Loucy (cell line): ENCODE measurements around the gene TP53TG5.
A peak's percentile ranks its signal among the peaks of the same experiment; 100 is the strongest.

Experiments used
- H2AFZ ChIP-seq: fragments of 200-600 bp; sonication (generic); 2 replicates; pipeline ENCODE4 v1.6.0; 2016; ENCODE audit warnings: antibody characterized with exemption, mild to moderate bottlenecking, low read length, moderate library complexity
- H3F3A ChIP-seq: fragments of 200-600 bp; 2 replicates; pipeline ENCODE4 v1.6.0; 2016; ENCODE audit warnings: antibody characterized with exemption, low read depth, mild to moderate bottlenecking
- H3K27me3 ChIP-seq: fragments of 200-600 bp; sonication (generic); 2 replicates; pipeline ENCODE4 v1.6.1; 2014; ENCODE audit warnings: low read length, mild to moderate bottlenecking; ENCODE audit not compliant: insufficient read depth, poor library complexity, severe bottlenecking
- H3K36me3 ChIP-seq: fragments of 200-600 bp; sonication (generic); 2 replicates; pipeline ENCODE4 v1.6.1; 2016; ENCODE audit warnings: low read length; ENCODE audit not compliant: insufficient read depth
- H3K4me1 ChIP-seq: fragments of 200-600 bp; sonication (generic); 2 replicates; pipeline ENCODE4 v1.5.1; 2014; ENCODE audit warnings: low read length, mild to moderate bottlenecking; ENCODE audit not compliant: insufficient read depth, poor library complexity, severe bottlenecking
- H3K4me2 ChIP-seq: fragments of 200-600 bp; sonication (generic); 2 replicates; pipeline ENCODE4 v1.6.0; 2014; ENCODE audit warnings: antibody characterized with exemption, low read length, low read depth, mild to moderate bottlenecking; ENCODE audit not compliant: poor library complexity, severe bottlenecking
- H3K4me3 ChIP-seq: fragments of 200-600 bp; sonication (generic); 2 replicates; pipeline ENCODE4 v1.5.1; 2014; ENCODE audit warnings: low read length, mild to moderate bottlenecking, mixed read lengths; ENCODE audit not compliant: poor library complexity, severe bottlenecking
- H3K79me2 ChIP-seq: fragments of 200-600 bp; sonication (generic); 2 replicates; pipeline ENCODE4 v1.6.1; 2014; ENCODE audit warnings: low read length; ENCODE audit not compliant: insufficient read depth
- H3K9ac ChIP-seq: fragments of 200-600 bp; sonication (generic); 2 replicates; pipeline ENCODE4 v1.6.0; 2014; ENCODE audit warnings: mild to moderate bottlenecking, low read depth, low read length, moderate library complexity; ENCODE audit not compliant: poor library complexity, severe bottlenecking
- H3K9me2 ChIP-seq: fragments of 200-600 bp; sonication (generic); replicated peaks from 2 replicates; pipeline ENCODE4 v1.6.1; 2016; ENCODE audit warnings: low read depth, low read length, mixed read lengths
- H3K9me3 ChIP-seq: fragments of 200-600 bp; sonication (generic); 2 replicates; pipeline ENCODE4 v1.6.1; 2014; ENCODE audit warnings: mild to moderate bottlenecking, antibody characterized with exemption, low read length, low read depth; ENCODE audit not compliant: insufficient read depth
- H4K20me1 ChIP-seq: fragments of 200-600 bp; sonication (generic); 2 replicates; pipeline ENCODE4 v1.6.0; 2014; ENCODE audit warnings: antibody characterized with exemption, low read length, mild to moderate bottlenecking; ENCODE audit not compliant: insufficient read depth, poor library complexity, severe bottlenecking
- CTCF ChIP-seq: fragments of 200-600 bp; sonication (generic); conservative IDR thresholded peaks from 2 replicates; pipeline ENCODE4 v1.5.1; 2014; ENCODE audit warnings: mild to moderate bottlenecking, antibody characterized with exemption, low read length
- EZH2phosphoT487 ChIP-seq: fragments of 200-600 bp; IDR thresholded peaks from 2 replicates; pipeline ENCODE4 v1.6.1; 2018; ENCODE audit warnings: antibody characterized with exemption, mild to moderate bottlenecking, moderate library complexity, borderline replicate concordance

The TP53TG5 gene

GRCh38 chr20:45355209-45356084 lies 22.7 kb downstream of the TP53TG5 start:
- H3K9ac ChIP-seq, result no peak overlapping the region
- no peaks in the 10 kb centered on the region for H3K79me2 ChIP-seq
- TF ChIP-seq CTCF (no peak), EZH2phosphoT487 (no peak)
- peaks cover 5% of the 10 kb centered on the region for H3K4me1 ChIP-seq
- no peaks in the 10 kb centered on the region for H3K36me3 ChIP-seq
- no peaks in the 10 kb centered on the region for H3K27me3 ChIP-seq
- H3K4me3 ChIP-seq, result no peak overlapping the region
- no peaks in the 10 kb centered on the region for H3K9me2 ChIP-seq
- no peaks in the 10 kb centered on the region for H3F3A ChIP-seq
- H2AFZ ChIP-seq, result peak overlapping the region; percentile 39; the same call in 1 of the 2 replicates
- H3K4me2 ChIP-seq, result no peak overlapping the region
- H3K9me3 ChIP-seq, result no peaks in the 10 kb centered on the region
- no peaks in the 10 kb centered on the region for H4K20me1 ChIP-seq

GRCh38 chr20:45354423-45355208 lies 23.5 kb downstream of the TP53TG5 start:
- Histone ChIP-seq H2AFZ (0 out of 2 replicates have a peak overlapping the region, but pooled peaks have one; percentile 39), H3F3A (no peaks in the 10 kb centered on the region)

GRCh38 chr20:45353746-45354145 lies 24.4 kb downstream of the TP53TG5 start:
- Histone ChIP-seq H2AFZ (no peak overlapping the region), H3K9me3 (no peaks in the 10 kb centered on the region), H4K20me1 (no peaks in the 10 kb centered on the region), H3K9ac (no peak overlapping the region), H3F3A (no peaks in the 10 kb centered on the region), H3K4me3 (no peak overlapping the region), H3K27me3 (no peaks in the 10 kb centered on the region), H3K4me2 (no peak overlapping the region), H3K36me3 (no peaks in the 10 kb centered on the region), H3K9me2 (no peaks in the 10 kb centered on the region), H3K4me1 (peaks cover 5% of the 10 kb centered on the region), H3K79me2 (no peaks in the 10 kb centered on the region)
- TF ChIP-seq EZH2phosphoT487, result no peak
- no peak for TF ChIP-seq CTCF

More at GRCh38 chr20:45354423-45355208, 23.5 kb downstream of the TP53TG5 start:
- peaks cover 5% of the 10 kb centered on the region for H3K4me1 ChIP-seq
- no peaks in the 10 kb centered on the region for H3K36me3 ChIP-seq
- no peaks in the 10 kb centered on the region for H3K79me2 ChIP-seq
- no peaks in the 10 kb centered on the region for H3K27me3 ChIP-seq
- no peaks in the 10 kb centered on the region for H3K9me2 ChIP-seq
- H3K9me3 ChIP-seq, result no peaks in the 10 kb centered on the region
- H3K4me3 ChIP-seq, result no peak overlapping the region
- no peak overlapping the region for H3K9ac ChIP-seq
- no peak overlapping the region for H3K4me2 ChIP-seq
- H4K20me1 ChIP-seq, result no peaks in the 10 kb centered on the region
- TF ChIP-seq CTCF, result no peak
- no peak for TF ChIP-seq EZH2phosphoT487
